Measurements from ENCODE around the gene EIF4G2.

Gene EIF4G2

DNA sequence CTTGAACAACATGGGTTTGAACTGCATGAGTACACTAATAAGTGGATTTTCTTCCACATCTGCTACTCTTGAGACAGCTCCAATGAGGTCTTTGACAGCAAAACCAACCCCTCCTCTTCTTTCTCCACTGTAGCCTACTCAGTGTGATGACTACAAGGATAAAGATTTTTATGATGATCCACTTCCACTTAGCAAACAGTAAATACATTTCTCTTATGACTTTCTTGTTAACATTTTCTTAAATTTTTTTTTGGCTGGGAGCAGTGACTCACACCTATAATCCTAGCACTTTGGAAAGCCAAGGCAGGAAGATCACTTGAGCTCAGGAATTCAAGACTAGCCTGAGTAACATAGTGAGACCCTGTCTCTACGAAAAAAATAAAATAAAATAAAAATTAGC, 9.9 kb upstream of the EIF4G2 start:
- H4K20me1 ChIP-seq (ENCODE audit: control insufficient read depth, insufficient read depth, low read depth, low read length), result no peaks in the 10 kb centered on the region
- no peak overlapping the region for H3K4me3 ChIP-seq (ENCODE audit: low read length)
- no peaks in the 10 kb centered on the region for H3K36me3 ChIP-seq (ENCODE audit: control insufficient read depth, low read length)
- H3K9me3 ChIP-seq (ENCODE audit: control insufficient read depth, insufficient read depth, low read length), result no peaks in the 10 kb centered on the region
- H3K4me2 ChIP-seq (ENCODE audit: low read length), result no peak overlapping the region
- no peaks in the 10 kb centered on the region for H3K4me1 ChIP-seq (ENCODE audit: control insufficient read depth, low read length)
- no peak for TF ChIP-seq EZH2phosphoT487 (IDR thresholded peaks at IDR 0.05; ENCODE audit: borderline replicate concordance, low read length)
- TF ChIP-seq, protein P1, sequence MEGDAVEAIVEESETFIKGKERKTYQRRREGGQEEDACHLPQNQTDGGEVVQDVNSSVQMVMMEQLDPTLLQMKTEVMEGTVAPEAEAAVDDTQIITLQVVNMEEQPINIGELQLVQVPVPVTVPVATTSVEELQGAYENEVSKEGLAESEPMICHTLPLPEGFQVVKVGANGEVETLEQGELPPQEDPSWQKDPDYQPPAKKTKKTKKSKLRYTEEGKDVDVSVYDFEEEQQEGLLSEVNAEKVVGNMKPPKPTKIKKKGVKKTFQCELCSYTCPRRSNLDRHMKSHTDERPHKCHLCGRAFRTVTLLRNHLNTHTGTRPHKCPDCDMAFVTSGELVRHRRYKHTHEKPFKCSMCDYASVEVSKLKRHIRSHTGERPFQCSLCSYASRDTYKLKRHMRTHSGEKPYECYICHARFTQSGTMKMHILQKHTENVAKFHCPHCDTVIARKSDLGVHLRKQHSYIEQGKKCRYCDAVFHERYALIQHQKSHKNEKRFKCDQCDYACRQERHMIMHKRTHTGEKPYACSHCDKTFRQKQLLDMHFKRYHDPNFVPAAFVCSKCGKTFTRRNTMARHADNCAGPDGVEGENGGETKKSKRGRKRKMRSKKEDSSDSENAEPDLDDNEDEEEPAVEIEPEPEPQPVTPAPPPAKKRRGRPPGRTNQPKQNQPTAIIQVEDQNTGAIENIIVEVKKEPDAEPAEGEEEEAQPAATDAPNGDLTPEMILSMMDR (IDR thresholded peaks at IDR 0.05; ENCODE audit: low read depth, low read length, poor library complexity, severe bottlenecking), result no peak
- H3K9me2 ChIP-seq (replicated peaks; ENCODE audit: control insufficient read depth, low read length), result no peaks in the 10 kb centered on the region
- H3K79me2 ChIP-seq (ENCODE audit: control insufficient read depth, low read length), result no peaks in the 10 kb centered on the region
- H3K27me3 ChIP-seq (ENCODE audit: control insufficient read depth, low read length), result no peaks in the 10 kb centered on the region
- H3K27ac ChIP-seq (ENCODE audit: low read depth, low read length), result no peak overlapping the region
- H3F3A ChIP-seq (ENCODE audit: control insufficient read depth, insufficient read depth), result no peaks in the 10 kb centered on the region

DNA sequence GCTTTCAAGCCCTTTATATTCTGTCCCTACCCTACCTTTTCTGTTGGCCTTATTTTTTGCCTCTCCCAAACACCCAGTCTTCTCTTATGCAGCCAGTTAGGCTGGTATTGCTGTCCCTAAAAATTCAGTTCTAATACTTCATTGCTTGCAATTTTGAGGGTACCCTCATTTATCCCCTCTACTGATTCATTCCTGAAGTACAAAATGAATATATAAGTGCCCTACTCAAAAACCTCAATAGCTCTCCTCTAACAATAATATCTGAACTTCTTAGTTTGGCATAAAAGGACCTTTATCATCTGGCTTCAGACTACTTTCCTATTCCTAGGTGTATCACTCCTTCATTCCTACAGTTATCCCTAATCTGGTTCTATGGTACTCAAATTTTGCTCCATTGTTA, 5.2 kb upstream of the EIF4G2 start:
- TF ChIP-seq EZH2phosphoT487 (IDR thresholded peaks at IDR 0.05; ENCODE audit: borderline replicate concordance, low read length), result no peak
- TF ChIP-seq, protein P1 (IDR thresholded peaks at IDR 0.05; ENCODE audit: low read depth, low read length, poor library complexity, severe bottlenecking), result no peak

DNA sequence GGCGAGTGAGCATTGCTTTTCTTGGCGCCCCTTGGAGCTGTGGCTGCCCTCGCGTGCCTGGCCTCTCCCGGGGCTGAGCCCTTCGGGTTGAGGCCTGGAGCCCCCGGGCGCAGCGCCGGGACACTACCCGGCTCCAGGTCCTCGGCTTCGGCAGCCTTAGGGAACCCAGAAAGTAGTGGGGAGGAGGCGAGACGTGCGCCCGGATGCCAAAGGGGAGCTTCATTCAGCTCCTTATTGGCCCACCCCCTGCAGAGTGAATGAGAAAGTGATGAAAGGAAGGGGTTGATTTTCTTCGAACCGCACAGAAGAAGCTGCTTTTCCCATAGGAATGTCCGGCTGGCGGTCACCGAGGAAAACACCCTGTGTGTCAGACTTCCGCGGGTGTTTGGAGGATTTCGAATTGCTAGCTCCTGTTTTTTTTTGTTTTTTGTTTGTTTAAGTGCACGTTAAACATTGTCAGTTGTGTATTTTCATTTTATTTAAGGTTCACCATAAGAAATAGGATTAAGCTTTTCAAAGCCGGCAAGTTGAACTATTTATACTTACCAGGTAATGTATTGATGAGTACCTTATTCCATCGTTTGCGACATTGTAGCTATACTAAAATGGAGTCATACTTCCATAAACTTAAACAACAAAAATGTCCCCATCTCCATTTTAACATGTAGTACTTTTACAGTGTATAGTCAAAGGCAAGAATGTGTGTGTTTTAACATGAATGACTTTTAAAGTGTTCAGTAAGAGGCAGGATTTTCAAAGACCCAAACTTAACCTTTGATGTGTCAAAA, 841 bp upstream of the EIF4G2 start:
- Histone ChIP-seq H3K36me3 (ENCODE audit: control insufficient read depth, low read length) (peaks cover 38% of the 10 kb centered on the region), H3K9me3 (ENCODE audit: control insufficient read depth, insufficient read depth, low read length) (no peaks in the 10 kb centered on the region), H3K27me3 (ENCODE audit: control insufficient read depth, low read length) (no peaks in the 10 kb centered on the region), H3F3A (ENCODE audit: control insufficient read depth, insufficient read depth) (peaks cover 19% of the 10 kb centered on the region), H3K4me2 (ENCODE audit: low read length) (peak overlapping the region; percentile 100), H3K4me3 (ENCODE audit: low read length) (peak overlapping the region; percentile 94), H3K4me1 (ENCODE audit: control insufficient read depth, low read length) (peaks cover 31% of the 10 kb centered on the region), H3K9me2 (replicated peaks; ENCODE audit: control insufficient read depth, low read length) (no peaks in the 10 kb centered on the region), H3K79me2 (ENCODE audit: control insufficient read depth, low read length) (peaks cover 46% of the 10 kb centered on the region), H4K20me1 (ENCODE audit: control insufficient read depth, insufficient read depth, low read depth, low read length) (peaks cover 7% of the 10 kb centered on the region; the same call in 1 of the 2 replicates), H3K27ac (ENCODE audit: low read depth, low read length) (peak overlapping the region; percentile 86)
- TF ChIP-seq, protein P1 (IDR thresholded peaks at IDR 0.05; ENCODE audit: low read depth, low read length, poor library complexity, severe bottlenecking), result no peak
- TF ChIP-seq EZH2phosphoT487 (IDR thresholded peaks at IDR 0.05; ENCODE audit: borderline replicate concordance, low read length), result no peak

More for the DNA sequence above, 5.2 kb upstream of the EIF4G2 start:
- no peak overlapping the region for H3K27ac ChIP-seq (ENCODE audit: low read depth, low read length)
- H3K4me1 ChIP-seq (ENCODE audit: control insufficient read depth, low read length), result peaks cover 12% of the 10 kb centered on the region
- H3K4me2 ChIP-seq (ENCODE audit: low read length), result no peak overlapping the region
- no peaks in the 10 kb centered on the region for H3K9me3 ChIP-seq (ENCODE audit: control insufficient read depth, insufficient read depth, low read length)
- no peaks in the 10 kb centered on the region for H3K36me3 ChIP-seq (ENCODE audit: control insufficient read depth, low read length)
- H3K9me2 ChIP-seq (replicated peaks; ENCODE audit: control insufficient read depth, low read length), result no peaks in the 10 kb centered on the region
- no peaks in the 10 kb centered on the region for H3F3A ChIP-seq (ENCODE audit: control insufficient read depth, insufficient read depth)
- H4K20me1 ChIP-seq (ENCODE audit: control insufficient read depth, insufficient read depth, low read depth, low read length), result no peaks in the 10 kb centered on the region
- peaks cover 8% of the 10 kb centered on the region; the same call in 1 of the 2 replicates for H3K79me2 ChIP-seq (ENCODE audit: control insufficient read depth, low read length)
- no peak overlapping the region for H3K4me3 ChIP-seq (ENCODE audit: low read length)
- no peaks in the 10 kb centered on the region for H3K27me3 ChIP-seq (ENCODE audit: control insufficient read depth, low read length)
